GM19463 (cell line): ENCODE measurements around the gene SUFU.
A peak's percentile ranks its signal among the peaks of the same experiment; 100 is the strongest.
"Not testable (repeated sequence)": the region's sequence is repeated elsewhere in the genome, so short reads cannot be mapped to it uniquely, and the experiment has no call there.

Source experiments
- ATAC-seq: cut with Tn5 transposase; IDR thresholded peaks from one replicate; pipeline ENCODE4 v1.9.1; 2021; ENCODE audit warnings: mild to moderate bottlenecking, moderate library complexity; ENCODE audit not compliant: unreplicated experiment

SUFU gene

GRCh38 chr10:102479651-102480050 is 24.1 kb upstream of the SUFU start:
- ATAC-seq = no peak

- no peak for ATAC-seq
These were observed 23.4 kb upstream of the SUFU start for GRCh38 chr10:102480396-102480795.

DNA sequence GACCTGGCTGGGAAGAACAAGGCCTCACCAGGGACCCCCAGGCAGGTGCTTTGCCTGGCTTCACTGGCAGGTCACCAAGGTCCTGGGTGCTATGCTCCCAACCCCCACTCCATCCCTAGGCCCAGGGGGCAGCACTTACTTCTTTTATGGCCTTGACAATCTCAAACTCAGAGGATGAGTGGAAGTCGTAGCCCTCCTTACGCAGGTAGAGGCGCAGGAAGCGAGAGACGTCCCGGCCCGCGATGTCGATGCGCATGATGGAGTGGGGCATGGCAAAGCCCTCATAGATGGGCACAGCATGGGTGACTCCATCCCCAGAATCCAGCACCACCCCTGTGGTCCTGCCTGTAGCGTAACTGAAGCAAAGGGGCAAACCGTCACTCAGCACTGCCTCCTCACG is 19.8 kb upstream of the SUFU start:
- ATAC-seq = no peak

GRCh38 chr10:102485093-102485784 is 18.5 kb upstream of the SUFU start:
- ATAC-seq = no peak

DNA sequence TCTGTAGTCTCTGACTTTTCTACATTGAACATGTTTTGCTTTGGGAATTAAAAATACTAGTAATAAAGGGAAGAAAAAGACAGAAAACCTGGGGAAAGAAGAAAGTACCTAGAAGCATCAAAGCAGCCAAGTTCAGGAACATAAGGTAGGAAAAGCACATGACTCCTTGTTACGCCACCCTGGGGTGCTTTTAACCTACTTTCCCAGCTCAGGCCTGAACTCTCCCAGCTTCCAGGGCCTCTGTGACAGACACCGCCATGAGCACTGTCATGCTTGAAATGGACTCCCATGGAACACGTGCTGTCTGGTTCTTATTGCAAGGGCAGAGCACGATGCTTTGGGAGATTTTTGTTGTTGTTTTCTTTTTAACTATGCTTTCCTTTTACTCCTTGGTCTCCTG is 12.6 kb upstream of the SUFU start:
- no peak for ATAC-seq

GRCh38 chr10:102492344-102492939 is 11.3 kb upstream of the SUFU start:
- ATAC-seq = no peak

- no peak for ATAC-seq
These were observed 10.8 kb upstream of the SUFU start for GRCh38 chr10:102492983-102493382.

DNA sequence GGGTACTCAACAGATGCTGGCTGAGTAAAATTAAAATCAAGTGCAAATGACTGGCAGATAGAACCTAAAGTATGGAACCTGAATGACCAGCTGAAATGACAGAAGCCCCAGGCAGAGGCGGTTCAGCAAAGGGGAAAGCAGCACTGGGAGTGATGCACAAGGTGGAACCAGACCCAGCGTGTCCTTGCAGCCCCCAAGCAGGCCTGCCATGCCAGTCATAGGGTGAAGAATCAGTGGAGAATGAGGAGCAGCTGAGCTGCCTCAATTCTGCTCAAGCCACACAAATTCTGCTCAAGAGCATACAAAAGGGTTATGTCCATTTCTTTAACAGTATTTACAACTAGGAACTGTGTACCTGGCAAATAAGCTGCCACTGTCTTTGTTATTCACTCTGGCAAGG is 10.0 kb upstream of the SUFU start:
- no peak for ATAC-seq

DNA sequence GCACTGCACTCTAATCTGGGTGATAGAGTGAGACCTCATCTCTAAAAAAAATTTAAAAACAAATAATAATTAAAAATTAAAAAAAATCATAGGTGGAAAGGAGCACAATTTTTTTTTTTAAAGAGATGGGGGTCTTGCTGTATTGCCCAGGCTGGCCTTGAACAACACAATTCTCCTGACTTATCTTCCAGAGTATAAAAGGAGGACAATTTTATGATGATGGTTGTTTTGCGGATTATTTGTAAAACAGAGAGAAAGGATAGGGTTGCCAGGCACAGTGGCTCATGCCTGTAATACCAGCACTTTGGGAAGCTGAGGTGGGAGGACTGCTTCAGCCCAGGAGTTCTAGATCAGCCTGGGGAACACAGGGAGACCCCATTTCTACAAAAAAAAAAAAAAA is 6.2 kb upstream of the SUFU start:
- ATAC-seq = no peak

- no peak for ATAC-seq
These were observed 4.4 kb upstream of the SUFU start for GRCh38 chr10:102499356-102499755.

GRCh38 chr10:102500686-102501085 is 3.1 kb upstream of the SUFU start:
- ATAC-seq = not testable (repeated sequence)

DNA sequence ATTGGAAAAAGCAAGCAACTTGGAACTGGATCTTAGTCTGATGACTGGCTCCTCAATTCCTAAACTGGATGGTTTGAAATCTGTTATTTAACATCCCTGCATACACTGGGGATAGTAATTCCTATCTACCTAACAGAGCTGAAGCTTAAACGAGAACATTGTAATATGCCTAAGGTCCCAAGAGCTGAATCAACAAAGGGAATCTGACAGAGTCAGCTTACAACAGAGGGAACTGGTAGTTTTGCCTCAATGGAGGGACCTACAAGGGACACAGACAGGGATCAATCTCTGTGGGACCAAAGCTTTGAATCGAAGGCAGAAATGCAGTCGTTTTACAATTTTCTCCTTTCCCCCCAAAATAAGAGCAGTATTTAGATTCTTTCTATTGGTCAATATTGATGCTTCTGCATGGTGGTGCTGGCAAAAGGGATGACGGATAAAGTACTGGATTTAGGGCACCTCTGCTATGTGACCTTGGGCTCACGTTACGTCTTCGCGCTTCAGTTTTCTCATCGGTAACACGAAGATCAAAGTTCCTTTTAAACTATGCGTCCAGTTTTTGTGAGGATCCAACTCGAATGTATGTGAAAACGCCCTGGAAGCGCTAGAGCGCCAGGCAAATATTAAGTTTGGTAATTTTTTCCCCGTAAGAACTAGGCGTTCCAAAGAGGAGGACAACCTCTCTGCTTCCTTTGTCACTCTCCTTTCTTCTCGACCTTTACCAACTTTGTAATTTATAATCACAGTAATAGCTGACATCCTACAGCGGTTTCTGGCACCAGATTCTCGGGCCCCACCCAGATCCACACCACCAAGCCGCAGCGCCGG is 2.4 kb upstream of the SUFU start:
- no peak for ATAC-seq

GRCh38 chr10:102502029-102502336 is 1.8 kb upstream of the SUFU start:
- peak; percentile 67 for ATAC-seq

DNA sequence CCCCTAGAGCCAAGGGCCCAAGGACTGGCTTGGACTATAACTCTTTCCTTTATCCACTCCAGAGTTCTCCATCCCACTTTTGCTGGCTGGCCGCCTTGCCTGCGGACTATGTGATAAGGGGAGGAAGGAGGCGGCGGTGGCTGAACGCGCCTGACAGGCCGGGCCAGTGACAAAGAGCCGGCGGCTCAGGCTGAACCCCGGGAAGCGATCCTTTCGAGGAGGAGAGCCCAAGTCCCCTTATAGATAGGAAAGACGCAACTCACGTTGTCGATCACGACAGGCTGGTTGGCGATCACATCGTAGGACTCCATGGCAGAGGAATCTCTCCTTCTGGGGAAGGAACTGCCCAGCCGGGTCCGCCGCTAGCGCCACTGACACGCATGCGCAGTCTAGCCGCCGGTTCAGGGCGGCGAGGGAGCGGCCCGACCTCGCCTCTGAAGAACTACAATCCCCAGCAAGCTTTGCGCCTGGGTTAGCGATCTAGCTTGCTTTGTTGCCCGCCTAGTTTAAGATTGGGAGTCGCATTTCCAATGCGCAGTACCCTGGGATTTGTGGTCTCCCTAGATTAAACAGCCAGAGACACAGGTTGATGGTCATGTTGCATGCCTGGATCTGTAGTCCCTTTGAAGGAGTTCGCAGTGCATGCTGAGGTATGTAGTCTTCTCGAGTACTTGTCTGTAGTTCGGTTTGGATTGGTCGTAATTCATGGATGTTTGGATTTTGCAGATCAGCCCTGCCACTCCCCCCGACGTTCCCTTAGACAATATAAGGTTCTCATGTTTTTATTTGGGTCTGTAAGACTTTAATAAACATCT is 1.2 kb upstream of the SUFU start, which contains the start of gene ACTR1A:
Gene ACTR1A (minus strand): TSS at position 376 of the 815 bp plus-strand sequence. CDS start 65 bp downstream, at position 311.
- peak; percentile 41 for ATAC-seq

DNA sequence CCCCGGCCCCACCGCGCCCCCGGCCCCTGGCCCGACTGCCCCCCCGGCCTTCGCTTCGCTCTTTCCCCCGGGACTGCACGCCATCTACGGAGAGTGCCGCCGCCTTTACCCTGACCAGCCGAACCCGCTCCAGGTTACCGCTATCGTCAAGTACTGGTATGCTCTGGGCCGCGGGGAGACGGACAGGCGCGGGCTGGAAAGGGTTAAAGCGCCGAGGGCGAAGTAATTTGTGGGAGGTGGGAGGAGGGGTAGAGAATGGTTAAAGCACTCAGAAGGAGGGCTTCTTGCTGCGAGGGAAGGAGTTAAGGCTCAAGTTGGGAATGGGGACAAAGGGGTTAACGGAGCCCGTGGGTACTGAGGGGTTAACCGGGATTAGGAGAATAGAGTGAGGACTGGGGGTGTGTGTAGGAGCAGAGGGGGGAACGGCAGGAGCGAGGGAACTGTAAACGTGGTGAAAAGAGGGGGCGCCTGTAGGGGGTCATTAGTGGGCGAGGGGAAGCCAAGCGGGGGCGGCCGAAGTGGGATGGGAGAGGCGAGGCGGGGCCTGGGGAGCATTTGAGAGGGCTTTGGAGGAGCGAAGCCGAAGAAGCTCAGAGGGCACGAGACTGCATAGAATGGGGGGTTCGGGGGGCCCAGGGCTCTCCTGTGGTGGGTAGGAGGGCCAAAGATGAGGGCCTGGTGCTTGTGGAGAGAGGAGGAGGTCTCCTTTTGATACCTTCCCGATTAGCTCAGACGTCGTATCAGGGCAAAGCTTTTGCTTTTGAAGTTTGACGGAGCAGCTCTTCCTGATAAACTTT is 605 bp downstream of the SUFU start:
- no peak for ATAC-seq

DNA sequence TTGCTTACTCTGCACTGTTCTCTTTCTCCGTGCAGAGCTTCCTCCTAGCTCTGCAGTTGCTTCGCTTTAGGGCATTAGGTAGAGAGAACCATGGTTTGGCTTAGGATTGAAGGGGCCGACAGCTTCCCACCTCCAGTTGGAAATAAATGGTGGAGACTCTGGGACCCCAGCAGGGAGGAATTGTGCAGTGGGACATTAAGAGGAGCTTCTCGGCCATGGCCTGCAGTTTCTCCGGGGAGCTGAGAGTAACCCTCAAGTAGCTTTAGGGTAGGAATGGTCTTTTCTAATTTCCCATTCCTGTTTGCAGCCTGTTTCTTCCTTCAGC is 1.2 kb downstream of the SUFU start:
- ATAC-seq = no peak

GRCh38 chr10:102505462-102506115 is 1.8 kb downstream of the SUFU start:
- no peak for ATAC-seq

DNA sequence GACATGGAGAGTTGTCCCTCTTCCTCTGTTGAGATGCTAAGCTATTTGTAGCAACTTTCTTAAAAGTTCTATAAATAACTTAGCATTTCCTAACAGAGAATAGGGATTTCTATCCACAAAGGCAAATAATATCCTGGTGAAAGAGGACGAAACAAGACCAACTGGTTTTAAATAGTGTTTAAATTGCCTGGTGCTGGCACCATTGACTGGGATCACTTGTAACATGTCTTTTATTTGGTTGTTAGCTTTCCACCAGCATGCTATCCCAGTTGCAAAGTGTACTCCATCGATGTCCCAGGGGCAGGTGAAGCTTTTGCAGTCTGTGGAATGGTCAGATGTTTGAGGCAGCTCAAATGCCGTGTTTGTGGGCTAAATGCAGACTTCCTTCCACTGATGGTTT is 3.7 kb downstream of the SUFU start:
- ATAC-seq = no peak

- no peak for ATAC-seq
These were observed 4.7 kb downstream of the SUFU start for GRCh38 chr10:102508506-102508905.

- ATAC-seq = no peak
These were observed 5.6 kb downstream of the SUFU start for GRCh38 chr10:102509387-102509786.
